IPS-NIHi7 (cell line): ENCODE measurements around the gene KRABD2.
"Not testable (repeated sequence)": the region's sequence is repeated elsewhere in the genome, so short reads cannot be mapped to it uniquely, and the experiment has no call there.

Experiments used
- DNase-seq: peaks from one replicate; pipeline ENCODE4 v3.0.0; 2012; ENCODE audit warnings: mixed read lengths; ENCODE audit errors: extremely low spot score

The KRABD2 gene

DNA sequence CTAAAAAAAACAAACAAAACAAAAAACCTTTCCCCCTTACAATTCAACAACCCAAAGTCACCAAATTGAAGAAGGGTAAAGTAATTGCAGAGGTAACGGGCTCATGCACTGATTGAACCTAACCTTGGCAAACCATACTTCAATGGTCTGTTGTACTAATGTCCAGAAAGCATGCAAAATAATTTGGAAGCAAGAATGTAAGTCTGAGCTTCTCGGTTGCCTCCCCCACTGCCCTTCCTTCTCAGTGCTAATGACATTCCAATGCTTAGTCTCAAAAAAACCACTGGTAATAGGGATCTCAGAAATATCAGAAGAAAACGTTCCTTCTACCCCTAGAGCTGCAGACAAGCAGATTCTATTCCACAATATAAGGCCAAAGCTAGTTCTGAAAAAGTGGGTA lies 15.8 kb downstream of the KRABD2 start:
- no peak for DNase-seq

DNA sequence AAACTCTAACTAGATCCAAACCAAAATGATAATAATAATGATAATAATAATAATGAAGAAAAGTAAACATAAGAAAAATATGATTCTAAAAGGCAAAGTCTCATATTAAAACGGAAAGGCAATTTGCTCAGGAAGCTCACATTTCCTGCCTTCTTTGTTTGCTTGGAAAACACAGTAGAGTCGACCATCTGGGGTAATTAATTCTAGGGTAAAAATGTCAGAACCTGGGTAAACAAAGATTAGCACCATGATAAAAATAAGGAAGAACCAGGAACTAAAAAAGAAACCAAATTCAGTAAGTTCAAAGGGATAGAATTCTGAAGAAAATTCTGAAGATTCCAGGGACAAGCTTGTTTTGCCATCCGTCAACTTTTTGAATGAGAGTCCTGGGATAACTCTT lies 16.2 kb downstream of the KRABD2 start:
- no peak for DNase-seq

GRCh38 chr17:8359769-8360168 lies 16.7 kb downstream of the KRABD2 start:
- no peak for DNase-seq

GRCh38 chr17:8357910-8358309 lies 18.6 kb downstream of the KRABD2 start:
- no peak for DNase-seq

DNA sequence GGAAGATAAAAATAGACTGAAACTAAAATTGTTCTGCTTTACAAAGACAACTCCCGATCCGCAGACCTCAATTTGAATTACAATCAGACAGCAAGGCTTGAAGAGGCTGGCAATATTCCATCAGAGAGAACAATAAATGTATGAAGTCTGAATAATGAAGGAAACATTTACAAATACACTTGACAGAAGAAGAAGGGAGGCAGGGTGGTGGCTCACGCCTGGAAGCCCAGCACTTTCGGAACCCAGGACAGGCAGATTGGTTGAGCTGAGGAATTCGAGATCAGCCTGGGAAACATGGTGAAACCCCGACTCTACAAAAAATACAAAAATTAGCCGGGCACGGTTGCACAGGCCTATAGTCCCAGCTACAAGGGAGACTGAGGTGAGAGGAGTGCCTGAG lies 22.3 kb downstream of the KRABD2 start:
- DNase-seq = no peak

- no peak for DNase-seq
Observed at GRCh38 chr17:8353736-8354135, 22.8 kb downstream of the KRABD2 start.

DNA sequence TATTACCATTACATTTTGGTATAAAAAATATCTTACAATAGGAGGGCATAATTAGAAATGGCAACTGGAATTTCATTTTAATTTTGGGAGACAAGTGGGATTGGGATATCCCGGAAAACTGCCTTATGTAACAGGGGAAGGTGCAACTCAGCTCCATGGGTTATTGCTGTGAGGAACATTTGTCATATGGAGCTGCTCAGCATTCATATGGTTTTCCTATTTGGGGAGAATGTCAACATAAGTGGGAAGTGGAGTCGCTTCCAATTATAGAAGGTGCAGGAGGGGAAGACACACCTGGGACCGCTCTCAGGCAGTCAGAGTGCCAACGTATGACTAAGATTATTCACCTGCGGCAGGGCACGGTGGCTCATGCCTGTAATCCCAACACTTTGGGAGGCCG lies 26.2 kb downstream of the KRABD2 start:
- DNase-seq = no peak

GRCh38 chr17:8347001-8347400 lies 29.5 kb downstream of the KRABD2 start:
- DNase-seq = not testable (repeated sequence)

GRCh38 chr17:8345951-8346665 lies 30.4 kb downstream of the KRABD2 start:
- DNase-seq = no peak

DNA sequence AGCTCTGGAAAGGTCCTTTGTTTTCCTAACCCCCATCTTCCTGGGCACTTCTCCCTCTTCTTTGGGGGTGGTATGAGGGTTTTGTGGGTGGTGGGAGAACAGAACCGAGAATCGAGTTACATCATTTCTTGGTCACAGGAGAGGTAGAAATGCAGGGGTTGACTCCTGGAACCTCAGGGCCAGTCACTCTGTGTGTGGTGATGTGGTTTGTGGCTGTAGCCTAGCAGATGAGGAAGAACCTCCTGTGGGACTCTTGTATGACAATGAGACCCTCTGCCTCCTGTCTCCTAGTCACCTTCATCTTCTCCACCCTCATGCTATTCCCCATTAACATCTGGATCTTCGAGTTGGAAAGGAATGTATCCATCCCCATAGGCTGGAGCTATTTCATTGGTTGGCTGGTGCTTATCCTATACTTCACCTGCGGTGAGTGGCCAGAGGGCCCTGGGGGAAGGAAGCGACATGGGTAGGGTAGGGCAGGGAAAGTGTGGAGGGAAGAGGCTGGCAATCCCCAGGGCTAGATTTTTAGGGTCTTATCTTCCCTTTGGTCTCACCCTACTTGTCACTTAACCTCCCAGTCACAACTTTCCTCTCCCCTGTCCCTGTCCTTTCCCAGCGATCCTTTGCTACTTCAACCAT lies 31.3 kb downstream of the KRABD2 start:
- no peak for DNase-seq

DNA sequence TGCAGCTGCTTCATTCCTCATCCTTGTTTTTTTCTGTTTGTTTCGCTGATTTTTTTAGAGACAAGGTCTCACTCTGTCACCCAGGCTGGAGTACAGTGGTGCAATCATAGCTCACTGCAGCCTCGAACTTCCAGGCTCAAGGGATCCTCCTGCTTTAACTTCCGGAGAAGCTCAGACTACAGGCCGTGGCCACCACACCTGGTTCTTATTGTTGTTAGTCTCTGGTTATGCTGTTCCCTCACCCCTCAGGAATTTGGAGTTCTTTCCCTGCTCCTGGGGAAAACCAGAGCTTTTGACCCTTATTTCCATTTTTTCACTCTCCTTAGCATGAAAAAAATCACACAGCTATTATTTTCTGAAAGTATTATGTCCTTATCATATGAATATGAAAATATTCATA lies 35.0 kb downstream of the KRABD2 start:
- peak; percentile 74 for DNase-seq

GRCh38 chr17:8339540-8339939 lies 37.0 kb downstream of the KRABD2 start, which contains the start of gene ODF4:
Gene ODF4, plus strand, starts transcription at chr17:8339840. Its CDS starts 212 bp downstream, at chr17:8340052.
- DNase-seq = no peak

DNA sequence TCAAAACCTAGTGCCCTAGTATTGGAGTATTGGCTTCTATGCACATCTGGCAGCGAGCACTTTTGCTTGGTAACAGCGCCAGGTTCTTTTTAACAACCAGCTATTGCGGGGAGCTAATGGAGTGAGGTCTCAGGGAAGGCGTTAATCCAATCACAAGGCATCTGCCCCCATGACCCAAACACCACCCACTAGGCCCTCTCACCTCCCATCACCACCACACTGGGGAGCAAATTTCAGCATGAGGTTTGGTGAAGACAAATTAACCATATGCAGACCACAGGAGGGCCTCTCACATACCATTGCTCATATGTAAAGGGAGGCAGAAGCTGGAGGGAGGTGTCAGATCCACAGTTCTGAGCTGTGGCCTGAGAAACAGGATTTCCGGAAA lies 37.8 kb downstream of the KRABD2 start:
- DNase-seq = no peak

- DNase-seq = no peak
Observed at GRCh38 chr17:8337802-8338752, 38.4 kb downstream of the KRABD2 start.

DNA sequence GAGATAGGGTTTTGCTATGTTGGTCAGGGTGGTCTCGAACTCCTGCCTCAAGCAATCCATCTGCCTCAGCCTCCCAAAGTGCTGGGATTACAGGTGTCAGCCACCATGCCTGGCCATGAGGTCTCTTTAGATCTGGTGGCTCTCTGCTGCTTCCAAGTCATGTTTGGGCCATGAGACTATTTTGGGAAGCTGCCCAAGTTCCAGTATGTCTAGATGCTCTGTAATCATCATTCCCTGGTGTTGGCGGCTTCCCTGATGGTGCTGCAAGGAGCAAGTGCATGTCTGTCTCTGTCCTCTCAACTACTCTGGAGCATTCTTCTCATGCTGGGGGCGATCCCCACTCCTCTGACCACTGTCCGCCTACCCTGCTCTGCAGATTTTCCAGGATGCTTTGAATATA lies 43.2 kb downstream of the KRABD2 start:
- no peak for DNase-seq

GRCh38 chr17:8332688-8333087 lies 43.8 kb downstream of the KRABD2 start:
- DNase-seq = no peak

DNA sequence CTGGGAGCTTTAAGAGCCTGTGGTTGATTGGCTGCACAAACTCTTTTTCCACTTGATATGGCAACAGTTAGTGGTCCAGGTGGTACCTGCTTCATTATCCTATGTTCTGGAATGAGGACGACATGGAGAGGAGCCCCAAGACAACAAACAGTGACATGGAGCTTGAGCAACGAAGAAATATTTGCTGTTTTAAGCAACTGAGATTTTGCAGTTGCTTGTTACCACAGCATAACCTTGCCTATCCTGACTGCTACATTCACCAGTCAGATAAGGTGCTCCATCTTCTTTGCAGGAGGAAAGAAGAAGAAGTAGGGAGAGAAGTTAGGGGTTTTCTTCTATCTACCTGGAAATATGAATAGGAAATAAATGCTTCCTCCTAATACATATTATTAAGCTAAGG lies 44.4 kb downstream of the KRABD2 start:
- no peak for DNase-seq

GRCh38 chr17:8327303-8327649 lies 49.2 kb downstream of the KRABD2 start:
- DNase-seq = no peak
